A673 (cell line): ENCODE data around the gene KLF4.

Experiments used
- CTCF ChIP-seq: fragments of 300-800, 200-600 bp; sonication (generic); conservative IDR thresholded peaks from 2 replicates; pipeline ENCODE4 v1.5.1; 2017; ENCODE audit warnings: low read depth, mild to moderate bottlenecking, antibody characterized with exemption, low read length, moderate library complexity, mixed read lengths
- EZH2 ChIP-seq: fragments of 200-600 bp; sonication (generic); IDR thresholded peaks from 2 replicates; pipeline ENCODE4 v1.6.1; 2017; ENCODE audit warnings: borderline replicate concordance, low read depth, mild to moderate bottlenecking, mixed read lengths, antibody characterized with exemption, low read length; ENCODE audit not compliant: poor library complexity, severe bottlenecking

DNA sequence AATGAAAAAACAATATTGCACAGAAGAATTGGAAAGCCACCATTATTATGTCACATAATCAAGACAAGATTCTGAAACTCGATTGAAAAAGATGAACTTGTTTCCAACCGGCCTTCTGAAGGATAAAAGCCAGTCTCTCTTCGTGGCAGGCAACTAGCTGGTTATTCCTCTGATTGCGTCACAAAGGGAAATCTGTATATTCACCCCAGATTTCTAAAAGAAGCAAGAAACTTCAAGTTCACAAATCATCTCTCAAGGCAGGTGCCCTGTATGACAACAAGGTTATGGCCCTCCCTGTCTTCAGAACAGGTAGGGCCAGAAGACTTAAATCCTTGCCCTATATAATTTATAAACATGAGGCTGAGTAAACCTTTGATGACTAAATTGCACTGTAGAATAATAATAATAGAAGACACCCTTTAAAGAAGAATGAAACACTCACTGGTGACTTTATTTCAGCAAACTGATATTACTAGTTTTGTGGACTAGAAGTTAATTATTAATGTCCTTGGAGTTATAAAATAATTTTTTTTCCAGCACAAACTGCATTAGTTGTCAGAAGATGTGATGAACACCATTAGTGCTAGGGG is 2.9 kb upstream of the KLF4 start:
- TF ChIP-seq CTCF (no peak), EZH2 (no peak)
